Measurements from ENCODE around the gene METTL1. TPM values are rescaled to one million over a fixed set of nuclear protein-coding genes. Genes with fewer than 3 reads are reported as not detected.

METTL1 gene
- total RNA-seq, 2 donors from 2014 or later = 7.2 to 16.0 TPM

DNA sequence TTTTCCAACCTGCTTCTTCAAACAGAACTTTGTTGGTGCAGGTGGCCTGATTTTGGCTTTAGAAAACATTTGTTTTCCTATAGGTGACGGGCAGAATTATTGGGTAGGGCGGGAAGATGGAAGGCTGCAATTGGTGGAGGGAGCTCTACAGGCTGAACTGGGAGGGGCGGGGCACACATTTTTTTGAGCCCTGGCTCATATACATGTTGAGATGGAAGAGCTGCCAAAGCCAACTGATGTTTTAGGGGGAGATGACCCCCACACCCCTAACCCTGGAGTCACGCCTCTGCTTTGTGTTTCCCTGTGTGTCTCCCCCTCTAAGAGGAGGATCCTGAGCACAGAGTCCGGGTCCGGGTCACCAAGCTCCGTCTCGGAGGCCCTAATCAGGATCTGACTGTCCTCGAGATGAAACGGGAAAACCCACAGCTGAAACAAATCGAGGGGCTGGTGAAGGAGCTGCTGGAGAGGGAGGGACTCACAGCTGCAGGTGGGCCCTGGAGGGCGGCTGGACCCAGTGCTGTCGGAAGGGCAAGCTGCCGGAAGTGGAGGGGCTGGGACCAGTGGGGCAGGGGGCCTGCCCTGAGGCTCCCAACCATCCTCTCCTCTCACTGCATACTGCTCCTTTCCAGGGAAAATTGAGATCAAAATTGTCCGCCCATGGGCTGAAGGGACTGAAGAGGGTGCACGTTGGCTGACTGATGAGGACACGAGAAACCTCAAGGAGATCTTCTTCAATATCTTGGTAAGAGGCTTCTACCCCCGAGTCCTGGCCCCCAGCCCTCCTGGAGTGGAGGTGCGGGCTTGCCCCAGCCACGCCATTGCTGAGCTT lies 51.9 kb downstream of the METTL1 start:
- no peak for ATAC-seq
- intact Hi-C loops (cut with DNase I) = no loop called here
- DNase-seq = no peak

DNA sequence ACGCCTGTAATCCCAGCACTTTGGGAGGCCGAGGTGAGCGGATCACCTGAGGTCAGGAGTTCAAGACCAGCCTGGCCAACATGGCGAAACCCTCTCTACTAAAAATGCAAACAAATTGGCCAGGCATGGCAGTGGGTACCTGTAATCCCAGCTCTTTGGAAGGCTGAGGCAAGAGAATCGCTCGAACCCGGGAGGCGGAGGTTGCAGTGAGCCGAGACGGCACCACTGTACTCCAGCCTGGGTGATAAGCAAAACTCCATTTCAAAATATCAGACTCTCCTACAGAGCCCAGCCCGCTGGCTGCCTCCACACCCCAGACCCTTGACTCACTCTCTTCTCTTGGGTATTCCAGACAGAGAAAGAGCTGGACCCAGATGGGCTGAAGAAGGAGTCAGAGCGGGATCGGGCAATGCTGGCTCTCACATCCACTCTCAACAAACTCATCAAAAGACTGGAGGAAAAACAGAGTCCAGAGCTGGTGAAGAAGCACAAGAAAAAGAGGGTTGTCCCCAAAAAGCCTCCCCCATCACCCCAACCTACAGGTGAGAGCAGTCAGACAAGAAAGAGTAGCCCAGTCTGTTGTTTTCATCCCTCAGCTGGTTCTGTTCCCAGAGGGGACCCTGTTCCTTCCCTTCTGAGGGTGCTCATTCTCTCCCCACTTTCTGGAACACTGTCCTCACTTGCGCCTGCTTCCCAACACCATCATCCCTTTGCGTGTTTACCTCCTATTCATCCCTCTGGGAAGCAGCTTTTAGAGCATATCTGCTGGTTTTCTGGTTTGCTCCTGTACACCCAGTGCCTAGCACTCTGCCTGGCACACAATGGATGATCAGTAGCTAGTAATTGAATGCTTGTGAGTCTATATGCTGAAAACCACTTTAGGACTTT lies 53.0 kb downstream of the METTL1 start:
- ATAC-seq = no peak
- DNase-seq = no peak
- intact Hi-C loops (cut with DNase I) = no loop called here

Small RNAs within 50 kb of the gene (microRNA-seq; reads per million reads assigned to microRNA genes)
- gene MIR6759 = 0 reads per million in 2 donors

Other genes starting within 250 kb of the METTL1 start
- 10 to 100 TPM; 35.7 to 41.5 TPM for gene MBD6, start 249.3 kb downstream of the METTL1 start, total RNA-seq
- gene DCTN2, start 224.9 kb downstream of the METTL1 start, total RNA-seq = 10 to 100 TPM; 80.5 to 96.7 TPM
- under 1 TPM; 0.10 to 0.18 TPM for gene KIF5A, start 222.1 kb downstream of the METTL1 start, total RNA-seq
- gene PIP4K2C, start 180.9 kb downstream of the METTL1 start, total RNA-seq = 10 to 100 TPM; 15.3 to 16.1 TPM
- 10 to 100 TPM; 24.5 to 25.3 TPM for gene DTX3, start 167.3 kb downstream of the METTL1 start, total RNA-seq
- 10 to 100 TPM; 13.7 to 17.3 TPM for gene ARHGEF25, start 160.7 kb downstream of the METTL1 start, total RNA-seq
- 1 to 10 TPM; 2.4 to 3.3 TPM for gene B4GALNT1, start 138.9 kb downstream of the METTL1 start, total RNA-seq
- 100 to 1,000 TPM; 160 to 163 TPM for gene OS9, start 78.0 kb downstream of the METTL1 start, total RNA-seq
- gene AGAP2, start 33.4 kb downstream of the METTL1 start, total RNA-seq = 1 to 10 TPM; 3.2 to 5.0 TPM
- 10 to 100 TPM; 34.9 to 37.1 TPM for gene TSPAN31, start 27.1 kb downstream of the METTL1 start, total RNA-seq
- 10 to 100 TPM; 45.2 to 62.0 TPM for gene CDK4, start 19.8 kb downstream of the METTL1 start, total RNA-seq
- gene MARCHF9, start 17.0 kb downstream of the METTL1 start, total RNA-seq = 10 to 100 TPM; 11.7 to 15.0 TPM
- gene CYP27B1, start 5.0 kb downstream of the METTL1 start, total RNA-seq = 1 to 10 TPM in 1 of 2 donors, under 1 TPM in 1; 0.44 to 1.5 TPM
- gene EEF1AKMT3, start 509 bp upstream of the METTL1 start, total RNA-seq = 1 to 10 TPM; 2.9 to 3.3 TPM
- 10 to 100 TPM; 29.2 to 38.1 TPM for gene TSFM, start 10.7 kb upstream of the METTL1 start, total RNA-seq
- gene AVIL, start 46.6 kb upstream of the METTL1 start, total RNA-seq = 1 to 10 TPM; 2.7 to 2.8 TPM
- gene CTDSP2, start 74.6 kb upstream of the METTL1 start, total RNA-seq = 10 to 100 TPM; 90.6 to 97.1 TPM
- gene ATP23, start 169.5 kb upstream of the METTL1 start, total RNA-seq = 1 to 10 TPM; 7.6 to 9.4 TPM